Mesendoderm (in vitro differentiated cells): Measurements from ENCODE around the gene PRAC2. TPM values are rescaled to one million over a fixed set of nuclear protein-coding genes. Genes with fewer than 3 reads are reported as not detected.

Source experiments
- DNase-seq: peaks from one replicate; pipeline ENCODE4 v3.0.0; 2013
- H2AK5ac ChIP-seq: 2 replicates; pipeline ENCODE4 v1.6.1; 2013; ENCODE audit warnings: low read length, inconsistent platforms
- H2BK120ac ChIP-seq: 2 replicates; pipeline ENCODE4 v1.6.1; 2013; ENCODE audit warnings: low read depth, mild to moderate bottlenecking, low read length, moderate library complexity, mixed read lengths
- H2BK15ac ChIP-seq: replicated peaks from 2 replicates; pipeline ENCODE4 v1.6.1; 2013; ENCODE audit warnings: low read depth, mild to moderate bottlenecking, moderate library complexity
- H2BK5ac ChIP-seq: 2 replicates; pipeline ENCODE4 v1.6.1; 2013; ENCODE audit warnings: low read length, inconsistent platforms
- H3K18ac ChIP-seq: 2 replicates; pipeline ENCODE4 v1.6.1; 2013; ENCODE audit warnings: mild to moderate bottlenecking, low read length, mixed read lengths
- H3K23ac ChIP-seq: one replicate; pipeline ENCODE4 v1.6.1; 2013; ENCODE audit warnings: low read length
- H3K27ac ChIP-seq: 2 replicates; pipeline ENCODE4 v1.5.1; 2013; ENCODE audit warnings: low read depth, mild to moderate bottlenecking, inconsistent platforms, low read length, moderate library complexity
- H3K27me3 ChIP-seq: 2 replicates; pipeline ENCODE4 v1.6.1; 2013; ENCODE audit warnings: low read length, control low read depth, mild to moderate bottlenecking, inconsistent platforms; ENCODE audit not compliant: insufficient read depth, poor library complexity
- H3K36me3 ChIP-seq: 2 replicates; pipeline ENCODE4 v1.6.1; 2013; ENCODE audit warnings: low read length, inconsistent platforms; ENCODE audit not compliant: control insufficient read depth, insufficient read depth
- H3K4ac ChIP-seq: one replicate; pipeline ENCODE4 v1.6.1; 2013; ENCODE audit warnings: low read depth, mild to moderate bottlenecking, low read length, moderate library complexity
- H3K4me1 ChIP-seq: 2 replicates; pipeline ENCODE4 v1.6.1; 2013; ENCODE audit warnings: low read depth, low read length, inconsistent platforms; ENCODE audit not compliant: control insufficient read depth
- H3K4me2 ChIP-seq: 2 replicates; pipeline ENCODE4 v1.6.1; 2013; ENCODE audit warnings: low read length
- H3K4me3 ChIP-seq: 2 replicates; pipeline ENCODE4 v1.5.1; 2013; ENCODE audit warnings: mild to moderate bottlenecking, low read length
- H3K56ac ChIP-seq: one replicate; pipeline ENCODE4 v1.6.1; 2013; ENCODE audit warnings: low read length
- H3K79me1 ChIP-seq: 2 replicates; pipeline ENCODE4 v1.6.1; 2013; ENCODE audit warnings: low read length, inconsistent platforms
- H3K79me2 ChIP-seq: 2 replicates; pipeline ENCODE4 v1.6.1; 2013; ENCODE audit warnings: mild to moderate bottlenecking, low read length; ENCODE audit not compliant: control insufficient read depth, insufficient read depth
- H3K9ac ChIP-seq: 2 replicates; pipeline ENCODE4 v1.6.1; 2013; ENCODE audit warnings: low read length, inconsistent platforms
- H4K5ac ChIP-seq: one replicate; pipeline ENCODE4 v1.6.1; 2013; ENCODE audit warnings: low read length
- H4K8ac ChIP-seq: one replicate; pipeline ENCODE4 v1.6.1; 2013; ENCODE audit warnings: low read depth, mild to moderate bottlenecking, control low read depth, low read length, moderate library complexity
- WGBS: extraction: QIAGEN DNeasy Blood & Tissue Kit; methylation state at CpG from one replicate; pipeline ENCODE4 v1.1.7; 2013; ENCODE audit warnings: low lambda C conversion rate, missing lambda C conversion rate; ENCODE audit not compliant: insufficient coverage; ENCODE audit errors: extremely low coverage; 5-methylcytosine and 5-hydroxymethylcytosine counted together
- small RNA-seq: library from polyadenylated mRNA; stranded (forward); fragments of <200 nt; extraction: miRNeasy Mini kit (QIAGEN cat#:217004); gene quantifications from one replicate; pipeline ENCODE3, GENCODE V24; 2013; ENCODE audit not compliant: insufficient read depth

Gene PRAC2

DNA sequence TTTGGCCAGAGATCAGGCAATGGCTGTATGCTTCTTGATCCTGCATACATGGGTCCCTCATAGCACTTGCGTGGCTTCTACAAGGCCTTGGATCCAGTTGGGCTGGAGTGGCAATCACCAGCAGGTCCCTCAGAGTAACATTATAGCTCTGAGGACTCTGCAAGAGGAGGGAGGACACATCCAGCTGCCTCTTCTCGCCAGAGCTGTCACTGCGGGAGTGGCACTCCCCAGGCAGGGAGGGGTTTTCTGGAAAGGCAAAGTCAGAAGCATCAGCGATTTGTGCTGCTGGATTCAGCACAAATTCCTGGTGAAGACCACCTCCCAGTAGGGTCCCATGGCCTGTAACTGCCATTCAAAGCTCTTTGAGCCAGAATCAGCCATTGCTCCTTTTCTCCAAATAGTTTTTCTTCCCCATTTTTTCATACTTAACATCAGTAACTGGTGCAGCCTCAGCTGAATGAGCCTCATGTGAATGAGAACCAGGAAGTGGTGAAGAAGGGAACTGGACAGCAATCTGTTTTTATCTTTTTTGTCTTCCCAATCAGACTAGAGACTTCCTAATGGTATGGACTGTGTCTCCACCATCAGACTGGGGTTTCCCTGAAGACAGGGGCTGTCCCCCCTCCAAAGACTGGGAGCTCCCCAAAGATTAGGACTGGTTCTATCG, 46.2 kb downstream of the PRAC2 start:
- no peak for DNase-seq
- Histone ChIP-seq H3K79me2 (no peaks in the 10 kb centered on the region), H2BK5ac (no peak overlapping the region), H2BK120ac (no peak overlapping the region), H3K36me3 (no peaks in the 10 kb centered on the region), H4K8ac (no peak overlapping the region), H3K4me1 (no peaks in the 10 kb centered on the region), H3K56ac (no peak overlapping the region), H4K5ac (no peak overlapping the region), H2BK15ac (no peak overlapping the region), H3K23ac (no peak overlapping the region), H3K4ac (no peak overlapping the region), H3K9ac (no peak overlapping the region), H3K27ac (no peak overlapping the region), H2AK5ac (no peak overlapping the region), H3K27me3 (no peaks in the 10 kb centered on the region), H3K4me2 (no peak overlapping the region), H3K18ac (no peak overlapping the region), H3K79me1 (no peaks in the 10 kb centered on the region), H3K4me3 (no peak overlapping the region)
- no CpG with 5 or more reads among the region's 5 CpGs for WGBS

GRCh38 chr17:48770954-48771353, 48.0 kb downstream of the PRAC2 start:
- Histone ChIP-seq H3K27ac (no peak overlapping the region), H3K4me2 (no peak overlapping the region), H3K4me3 (no peak overlapping the region), H3K9ac (no peak overlapping the region), H3K27me3 (no peaks in the 10 kb centered on the region), H3K18ac (no peak overlapping the region), H3K79me2 (no peaks in the 10 kb centered on the region), H4K5ac (no peak overlapping the region), H2BK15ac (no peak overlapping the region), H2BK120ac (no peak overlapping the region), H3K4ac (no peak overlapping the region), H2AK5ac (no peak overlapping the region), H3K79me1 (no peaks in the 10 kb centered on the region), H3K56ac (no peak overlapping the region), H2BK5ac (no peak overlapping the region), H3K36me3 (no peaks in the 10 kb centered on the region), H4K8ac (no peak overlapping the region), H3K4me1 (no peaks in the 10 kb centered on the region), H3K23ac (no peak overlapping the region)
- DNase-seq: no peak
- no CpG with 5 or more reads among the region's 3 CpGs for WGBS

GRCh38 chr17:48773245-48773644, 50.3 kb downstream of the PRAC2 start:
- no peaks in the 10 kb centered on the region for H3K79me2 ChIP-seq
- no peak overlapping the region for H2BK120ac ChIP-seq
- H3K4me3 ChIP-seq: no peak overlapping the region
- no peaks in the 10 kb centered on the region for H3K27me3 ChIP-seq
- no peak overlapping the region for H2BK5ac ChIP-seq
- H3K56ac ChIP-seq: no peak overlapping the region
- no peak overlapping the region for H3K4me2 ChIP-seq
- no CpG with 5 or more reads among the region's 3 CpGs for WGBS
- H4K5ac ChIP-seq: no peak overlapping the region
- no peak for DNase-seq
- no peak overlapping the region for H2BK15ac ChIP-seq
- H3K27ac ChIP-seq: no peak overlapping the region
- no peak overlapping the region for H4K8ac ChIP-seq
- H3K18ac ChIP-seq: no peak overlapping the region
- H3K4me1 ChIP-seq: no peaks in the 10 kb centered on the region
- H3K36me3 ChIP-seq: no peaks in the 10 kb centered on the region
- H3K79me1 ChIP-seq: no peaks in the 10 kb centered on the region
- no peak overlapping the region for H3K9ac ChIP-seq
- H3K23ac ChIP-seq: no peak overlapping the region
- H2AK5ac ChIP-seq: no peak overlapping the region
- H3K4ac ChIP-seq: no peak overlapping the region

Small RNA genes lying within 50 kb of the gene (small RNA-seq; reads per million reads assigned to genes)
- gene AC091179.2: not detected
- gene COX6B1P2: not detected
- not detected for gene MIR3185
- not detected for gene RF02132
- gene RF02133: not detected
- gene RN7SL125P: not detected
